ENCODE results near the gene SOWAHC. TPM values are rescaled to one million over a fixed set of nuclear protein-coding genes. Genes with fewer than 3 reads are reported as not detected.

Gene SOWAHC
- polyA plus RNA-seq, 1 donor from 2014 or later = 5.8 TPM

- Histone ChIP-seq H3K27ac (ENCODE audit: low read length) (no peak overlapping the region), H3K27me3 (ENCODE audit: insufficient read depth, low read depth, low read length) (no peaks in the 10 kb centered on the region), H3K79me2 (replicated peaks; ENCODE audit: insufficient read depth, low read length) (no peaks in the 10 kb centered on the region), H3K4me3 (ENCODE audit: low read length) (no peak overlapping the region), H2AFZ (ENCODE audit: low read depth, low read length) (no peak overlapping the region), H3K9ac (ENCODE audit: low read length) (no peak overlapping the region), H3K4me2 (ENCODE audit: low read length) (no peak overlapping the region), H3K9me3 (ENCODE audit: low read length) (no peaks in the 10 kb centered on the region), H3K9me2 (ENCODE audit: insufficient read depth, low read length) (no peaks in the 10 kb centered on the region), H3K36me3 (ENCODE audit: insufficient read depth, low read length) (no peaks in the 10 kb centered on the region), H3F3A (ENCODE audit: insufficient read depth, low read length, poor library complexity, severe bottlenecking) (no peaks in the 10 kb centered on the region), H4K20me1 (ENCODE audit: insufficient read depth) (no peaks in the 10 kb centered on the region)
- TF ChIP-seq MXI1 (conservative IDR thresholded peaks at IDR 0.05; ENCODE audit: poor library complexity, severe bottlenecking) = no peak
- no peak for TF ChIP-seq POLR2AphosphoS5 (IDR thresholded peaks at IDR 0.05)
- TF ChIP-seq, protein P1, sequence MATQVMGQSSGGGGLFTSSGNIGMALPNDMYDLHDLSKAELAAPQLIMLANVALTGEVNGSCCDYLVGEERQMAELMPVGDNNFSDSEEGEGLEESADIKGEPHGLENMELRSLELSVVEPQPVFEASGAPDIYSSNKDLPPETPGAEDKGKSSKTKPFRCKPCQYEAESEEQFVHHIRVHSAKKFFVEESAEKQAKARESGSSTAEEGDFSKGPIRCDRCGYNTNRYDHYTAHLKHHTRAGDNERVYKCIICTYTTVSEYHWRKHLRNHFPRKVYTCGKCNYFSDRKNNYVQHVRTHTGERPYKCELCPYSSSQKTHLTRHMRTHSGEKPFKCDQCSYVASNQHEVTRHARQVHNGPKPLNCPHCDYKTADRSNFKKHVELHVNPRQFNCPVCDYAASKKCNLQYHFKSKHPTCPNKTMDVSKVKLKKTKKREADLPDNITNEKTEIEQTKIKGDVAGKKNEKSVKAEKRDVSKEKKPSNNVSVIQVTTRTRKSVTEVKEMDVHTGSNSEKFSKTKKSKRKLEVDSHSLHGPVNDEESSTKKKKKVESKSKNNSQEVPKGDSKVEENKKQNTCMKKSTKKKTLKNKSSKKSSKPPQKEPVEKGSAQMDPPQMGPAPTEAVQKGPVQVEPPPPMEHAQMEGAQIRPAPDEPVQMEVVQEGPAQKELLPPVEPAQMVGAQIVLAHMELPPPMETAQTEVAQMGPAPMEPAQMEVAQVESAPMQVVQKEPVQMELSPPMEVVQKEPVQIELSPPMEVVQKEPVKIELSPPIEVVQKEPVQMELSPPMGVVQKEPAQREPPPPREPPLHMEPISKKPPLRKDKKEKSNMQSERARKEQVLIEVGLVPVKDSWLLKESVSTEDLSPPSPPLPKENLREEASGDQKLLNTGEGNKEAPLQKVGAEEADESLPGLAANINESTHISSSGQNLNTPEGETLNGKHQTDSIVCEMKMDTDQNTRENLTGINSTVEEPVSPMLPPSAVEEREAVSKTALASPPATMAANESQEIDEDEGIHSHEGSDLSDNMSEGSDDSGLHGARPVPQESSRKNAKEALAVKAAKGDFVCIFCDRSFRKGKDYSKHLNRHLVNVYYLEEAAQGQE (IDR thresholded peaks at IDR 0.05; ENCODE audit: borderline replicate concordance) = no peak
- no peak for TF ChIP-seq EP300 (conservative IDR thresholded peaks at IDR 0.05; ENCODE audit: poor library complexity, severe bottlenecking)
- no peak for TF ChIP-seq TAF1 (IDR thresholded peaks at IDR 0.05; ENCODE audit: low read depth)
- TF ChIP-seq, protein P2, sequence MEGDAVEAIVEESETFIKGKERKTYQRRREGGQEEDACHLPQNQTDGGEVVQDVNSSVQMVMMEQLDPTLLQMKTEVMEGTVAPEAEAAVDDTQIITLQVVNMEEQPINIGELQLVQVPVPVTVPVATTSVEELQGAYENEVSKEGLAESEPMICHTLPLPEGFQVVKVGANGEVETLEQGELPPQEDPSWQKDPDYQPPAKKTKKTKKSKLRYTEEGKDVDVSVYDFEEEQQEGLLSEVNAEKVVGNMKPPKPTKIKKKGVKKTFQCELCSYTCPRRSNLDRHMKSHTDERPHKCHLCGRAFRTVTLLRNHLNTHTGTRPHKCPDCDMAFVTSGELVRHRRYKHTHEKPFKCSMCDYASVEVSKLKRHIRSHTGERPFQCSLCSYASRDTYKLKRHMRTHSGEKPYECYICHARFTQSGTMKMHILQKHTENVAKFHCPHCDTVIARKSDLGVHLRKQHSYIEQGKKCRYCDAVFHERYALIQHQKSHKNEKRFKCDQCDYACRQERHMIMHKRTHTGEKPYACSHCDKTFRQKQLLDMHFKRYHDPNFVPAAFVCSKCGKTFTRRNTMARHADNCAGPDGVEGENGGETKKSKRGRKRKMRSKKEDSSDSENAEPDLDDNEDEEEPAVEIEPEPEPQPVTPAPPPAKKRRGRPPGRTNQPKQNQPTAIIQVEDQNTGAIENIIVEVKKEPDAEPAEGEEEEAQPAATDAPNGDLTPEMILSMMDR (IDR thresholded peaks at IDR 0.05; ENCODE audit: poor library complexity, severe bottlenecking) = no peak
- TF ChIP-seq SMC3 (conservative IDR thresholded peaks at IDR 0.05; ENCODE audit: poor library complexity) = no peak
- TF ChIP-seq EZH2 (IDR thresholded peaks at IDR 0.05; ENCODE audit: borderline replicate concordance, insufficient read depth, low read length, poor library complexity, severe bottlenecking) = no peak
- TF ChIP-seq RAD21 (conservative IDR thresholded peaks at IDR 0.05) = no peak
These were observed 19.3 kb downstream of the SOWAHC start for GRCh38 chr2:109633284-109633961.

DNA sequence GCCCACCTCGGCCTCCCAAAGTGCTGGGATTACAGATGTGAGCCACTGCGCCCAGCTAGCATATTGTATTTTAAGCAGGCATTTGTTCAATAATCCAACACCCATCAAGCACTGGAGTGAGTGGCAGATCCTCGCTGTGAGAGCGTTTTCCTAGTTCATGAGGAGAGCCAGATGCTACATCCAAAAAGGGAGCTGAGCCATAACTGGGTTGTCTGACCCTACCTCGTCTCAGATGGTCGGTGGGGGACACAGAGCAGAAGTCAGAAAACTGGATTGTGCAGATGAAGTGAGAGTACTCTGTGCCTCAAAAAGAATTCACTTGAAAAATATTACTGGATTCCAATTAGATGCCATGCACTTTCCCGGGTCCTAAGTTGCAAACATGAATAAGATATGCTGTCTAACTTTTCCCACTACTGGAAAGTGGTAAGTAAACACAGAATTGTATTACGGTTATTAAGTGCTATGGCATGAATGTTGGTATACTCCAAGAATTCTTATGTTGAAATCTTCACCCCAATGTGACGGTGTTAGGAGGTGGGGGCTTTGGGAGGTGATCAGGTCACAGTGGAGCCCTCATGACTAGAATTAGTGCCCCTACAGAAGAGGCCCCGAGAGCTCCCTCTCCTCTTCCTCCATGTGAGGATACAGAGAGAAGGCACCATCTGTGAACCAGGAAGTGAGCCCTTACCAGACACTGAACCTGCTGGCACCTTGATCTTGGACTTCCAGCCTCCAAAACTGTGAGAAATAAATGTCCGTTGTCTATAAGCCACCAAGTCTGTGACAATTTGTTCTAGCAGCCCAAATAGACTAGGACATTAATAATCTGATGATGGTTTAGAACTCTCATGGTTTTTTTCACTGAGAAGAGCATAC is 21.5 kb downstream of the SOWAHC start:
- Histone ChIP-seq H2AFZ (ENCODE audit: low read depth, low read length) (no peak overlapping the region), H3K27me3 (ENCODE audit: insufficient read depth, low read depth, low read length) (no peaks in the 10 kb centered on the region), H3K36me3 (ENCODE audit: insufficient read depth, low read length) (no peaks in the 10 kb centered on the region), H3K4me2 (ENCODE audit: low read length) (no peak overlapping the region), H3K9me3 (ENCODE audit: low read length) (no peaks in the 10 kb centered on the region), H3F3A (ENCODE audit: insufficient read depth, low read length, poor library complexity, severe bottlenecking) (no peaks in the 10 kb centered on the region), H3K9me2 (ENCODE audit: insufficient read depth, low read length) (no peaks in the 10 kb centered on the region), H3K79me2 (replicated peaks; ENCODE audit: insufficient read depth, low read length) (no peaks in the 10 kb centered on the region), H3K9ac (ENCODE audit: low read length) (no peak overlapping the region), H4K20me1 (ENCODE audit: insufficient read depth) (no peaks in the 10 kb centered on the region), H3K27ac (ENCODE audit: low read length) (no peak overlapping the region), H3K4me3 (ENCODE audit: low read length) (no peak overlapping the region)
- TF ChIP-seq EZH2 (IDR thresholded peaks at IDR 0.05; ENCODE audit: borderline replicate concordance, insufficient read depth, low read length, poor library complexity, severe bottlenecking) (no peak), MXI1 (conservative IDR thresholded peaks at IDR 0.05; ENCODE audit: poor library complexity, severe bottlenecking) (no peak), EP300 (conservative IDR thresholded peaks at IDR 0.05; ENCODE audit: poor library complexity, severe bottlenecking) (no peak), SMC3 (conservative IDR thresholded peaks at IDR 0.05; ENCODE audit: poor library complexity) (no peak), POLR2AphosphoS5 (IDR thresholded peaks at IDR 0.05) (no peak), RAD21 (conservative IDR thresholded peaks at IDR 0.05) (no peak), TAF1 (IDR thresholded peaks at IDR 0.05; ENCODE audit: low read depth) (no peak)
- TF ChIP-seq, protein P2 (IDR thresholded peaks at IDR 0.05; ENCODE audit: poor library complexity, severe bottlenecking) = no peak
- TF ChIP-seq, protein P1 (IDR thresholded peaks at IDR 0.05; ENCODE audit: borderline replicate concordance) = no peak
